Liver (tissue), 9 donors: ENCODE results near the gene RPL10. TPM values are rescaled to one million over a fixed set of nuclear protein-coding genes. Genes with fewer than 3 reads are reported as not detected.

Experiments
- DNase-seq: peaks from one replicate; pipeline ENCODE4 v3.0.0-alpha.2; 2017; ENCODE audit warnings: low spot score
- H3K27ac ChIP-seq, 2 donors: one replicate each; pipeline ENCODE4 v1.7.0; 2013; ENCODE audit warnings: inconsistent platforms in 2 of 2, low read length in 2 of 2, control low read depth in 1 of 2, low read depth in 1 of 2, mild to moderate bottlenecking in 1 of 2
- H3K27me3 ChIP-seq, 4 donors: one replicate each; pipeline versions ENCODE4 v1.6.1 to v1.7.0; 2013; ENCODE audit warnings: low read length in 3 of 4, inconsistent platforms in 1 of 4, mild to moderate bottlenecking in 1 of 4, moderate library complexity in 1 of 4; ENCODE audit not compliant: control insufficient read depth in 4 of 4, insufficient read depth in 4 of 4
- H3K36me3 ChIP-seq, 4 donors: one replicate each; pipeline versions ENCODE4 v1.6.1 to v1.7.0; 2013; ENCODE audit warnings: low read length in 3 of 4, mild to moderate bottlenecking in 3 of 4, low read depth in 1 of 4, moderate library complexity in 1 of 4; ENCODE audit not compliant: control insufficient read depth in 4 of 4, insufficient read depth in 3 of 4
- H3K4me1 ChIP-seq, 4 donors: one replicate each; pipeline versions ENCODE4 v1.6.1 to v1.7.0; 2013; ENCODE audit warnings: low read length in 3 of 4, mild to moderate bottlenecking in 3 of 4, moderate library complexity in 1 of 4; ENCODE audit not compliant: control insufficient read depth in 4 of 4, insufficient read depth in 4 of 4
- H3K4me3 ChIP-seq, 3 donors: one replicate each; pipeline versions ENCODE4 v1.6.1 to v1.7.0; 2013; ENCODE audit warnings: low read length in 3 of 3, control low read depth in 1 of 3, low read depth in 1 of 3, mild to moderate bottlenecking in 1 of 3
- H3K9ac ChIP-seq, 2 donors: one replicate each; pipeline ENCODE4 v1.7.0; 2013; ENCODE audit warnings: low read length in 2 of 2, mild to moderate bottlenecking in 2 of 2, moderate library complexity in 2 of 2, control low read depth in 1 of 2, low read depth in 1 of 2
- H3K9me3 ChIP-seq, 4 donors: one replicate each; pipeline versions ENCODE4 v1.6.1 to v1.7.0; 2013; ENCODE audit warnings: low read length in 3 of 4; ENCODE audit not compliant: control insufficient read depth in 4 of 4
- EGR1 ChIP-seq, 2 donors: IDR thresholded peaks; 2 replicates each; pipeline ENCODE4 v1.6.1; 2016 to 2018; ENCODE audit warnings: antibody characterized with exemption in 2 of 2, low read depth in 2 of 2
- FOXA1 ChIP-seq: IDR thresholded peaks from 2 replicates; pipeline ENCODE4 v1.6.1; 2016; ENCODE audit warnings: antibody characterized with exemption
- GABPA ChIP-seq, 2 donors: IDR thresholded peaks in 1 of 2; conservative IDR thresholded peaks in 1 of 2; 2 replicates each; pipeline ENCODE4 v1.6.1; 2016; ENCODE audit warnings: antibody characterized with exemption in 2 of 2, mild to moderate bottlenecking in 1 of 2, moderate library complexity in 1 of 2
- HNF4A ChIP-seq, 2 donors: conservative IDR thresholded peaks; 2 replicates each; pipeline ENCODE4 v1.6.1; 2016; ENCODE audit warnings: antibody characterized with exemption in 2 of 2, mild to moderate bottlenecking in 2 of 2
- HNF4G ChIP-seq: IDR thresholded peaks from 2 replicates; pipeline ENCODE4 v1.6.1; 2016; ENCODE audit warnings: antibody characterized with exemption
- JUND ChIP-seq, 2 donors: IDR thresholded peaks; 2 replicates each; pipeline ENCODE4 v1.6.1; 2016; ENCODE audit warnings: antibody characterized with exemption in 2 of 2
- NR2F2 ChIP-seq: IDR thresholded peaks from 2 replicates; pipeline ENCODE4 v1.6.1; 2016; ENCODE audit warnings: antibody characterized with exemption
- RXRA ChIP-seq, 2 donors: IDR thresholded peaks; 2 replicates each; pipeline ENCODE4 v1.6.1; 2017 to 2018; ENCODE audit warnings: antibody characterized with exemption in 2 of 2, mild to moderate bottlenecking in 1 of 2
- SP1 ChIP-seq: IDR thresholded peaks from 2 replicates; pipeline ENCODE4 v1.6.1; 2018; ENCODE audit warnings: antibody characterized with exemption, mild to moderate bottlenecking
- TAF1 ChIP-seq: conservative IDR thresholded peaks from 2 replicates; pipeline ENCODE4 v1.6.1; 2016; ENCODE audit warnings: antibody characterized with exemption, mild to moderate bottlenecking
- YY1 ChIP-seq: IDR thresholded peaks from 2 replicates; pipeline ENCODE4 v1.6.1; 2016; ENCODE audit warnings: antibody characterized with exemption, mild to moderate bottlenecking
- WGBS: extraction: QIAGEN DNeasy Blood & Tissue Kit; methylation state at CpG from one replicate; pipeline ENCODE4 v1.1.7; 2013; 5-methylcytosine and 5-hydroxymethylcytosine counted together
- polyA plus RNA-seq, 2 donors: library from polyadenylated mRNA; stranded (reverse) in 1 of 2; unstranded in 1 of 2; fragments of 200-250 nt in 1 of 2; fragments of >200 nt in 1 of 2; fragmentation: Nextera tagmentation in 1 of 2; extraction: Ambion mirVana in 1 of 2; gene quantifications; one replicate each; pipeline versions ENCODE4 v1.2.1 to v1.2.3, GENCODE V29; 2013 to 2015
- total RNA-seq, 2 donors: library from RNA; depleted of rRNA; stranded (reverse); fragments of >200 nt; gene quantifications; one replicate each; pipeline ENCODE4 v1.2.3, GENCODE V29; 2014
- TF ChIP-seq, protein P1 (sequence below): fragments of 150-350 bp; IDR thresholded peaks from 2 replicates; pipeline ENCODE4 v1.5.1; 2017; ENCODE audit warnings: improper control_type of control experiment, low read depth, low read length; ENCODE audit not compliant: missing input control
- TF ChIP-seq, protein P2 (sequence below): IDR thresholded peaks from 2 replicates; pipeline ENCODE4 v1.6.1; 2016; ENCODE audit warnings: antibody characterized with exemption, mild to moderate bottlenecking
- donor health status: healthy.
- donor health status: healthy.
- donor health status: healthy.
- donor health status: healthy.
- donor health status: healthy.

The RPL10 gene
- total and polyA plus RNA-seq, 4 donors, result 446 to 1,644 (median 1,423) TPM

DNA sequence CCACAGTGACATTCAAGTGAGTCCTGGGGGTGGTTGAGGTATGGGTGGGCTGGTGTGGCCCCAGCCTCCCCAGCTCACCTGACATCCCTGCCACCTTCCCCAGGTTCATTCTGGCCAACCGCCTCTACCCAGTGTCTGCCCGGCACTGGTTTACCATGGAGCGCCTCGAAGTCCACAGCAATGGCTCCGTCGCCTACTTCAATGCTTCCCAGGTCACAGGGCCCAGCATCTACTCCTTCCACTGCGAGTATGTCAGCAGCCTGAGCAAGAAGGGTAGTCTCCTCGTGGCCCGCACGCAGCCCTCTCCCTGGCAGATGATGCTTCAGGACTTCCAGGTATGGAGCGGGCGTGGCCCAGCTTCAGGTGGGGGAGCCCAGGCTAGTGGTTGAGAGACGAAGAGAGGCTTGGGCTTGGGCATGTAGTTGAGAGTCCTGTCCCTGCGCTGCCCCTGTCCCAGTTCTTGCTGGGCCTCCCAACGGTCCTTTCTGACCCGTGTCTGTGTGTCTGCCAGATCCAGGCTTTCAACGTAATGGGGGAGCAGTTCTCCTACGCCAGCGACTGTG lies 37.1 kb downstream of the RPL10 start:
- TF ChIP-seq SP1 (no peak), JUND (IDR thresholded peaks at IDR 0.05) (no peak), YY1 (no peak), EGR1 (IDR thresholded peaks at IDR 0.05; ENCODE audit: low read depth in 2 of 2) (no peak), TAF1 (no peak)
- TF ChIP-seq, protein P1, sequence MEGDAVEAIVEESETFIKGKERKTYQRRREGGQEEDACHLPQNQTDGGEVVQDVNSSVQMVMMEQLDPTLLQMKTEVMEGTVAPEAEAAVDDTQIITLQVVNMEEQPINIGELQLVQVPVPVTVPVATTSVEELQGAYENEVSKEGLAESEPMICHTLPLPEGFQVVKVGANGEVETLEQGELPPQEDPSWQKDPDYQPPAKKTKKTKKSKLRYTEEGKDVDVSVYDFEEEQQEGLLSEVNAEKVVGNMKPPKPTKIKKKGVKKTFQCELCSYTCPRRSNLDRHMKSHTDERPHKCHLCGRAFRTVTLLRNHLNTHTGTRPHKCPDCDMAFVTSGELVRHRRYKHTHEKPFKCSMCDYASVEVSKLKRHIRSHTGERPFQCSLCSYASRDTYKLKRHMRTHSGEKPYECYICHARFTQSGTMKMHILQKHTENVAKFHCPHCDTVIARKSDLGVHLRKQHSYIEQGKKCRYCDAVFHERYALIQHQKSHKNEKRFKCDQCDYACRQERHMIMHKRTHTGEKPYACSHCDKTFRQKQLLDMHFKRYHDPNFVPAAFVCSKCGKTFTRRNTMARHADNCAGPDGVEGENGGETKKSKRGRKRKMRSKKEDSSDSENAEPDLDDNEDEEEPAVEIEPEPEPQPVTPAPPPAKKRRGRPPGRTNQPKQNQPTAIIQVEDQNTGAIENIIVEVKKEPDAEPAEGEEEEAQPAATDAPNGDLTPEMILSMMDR, result no peak
- TF ChIP-seq, protein P2, sequence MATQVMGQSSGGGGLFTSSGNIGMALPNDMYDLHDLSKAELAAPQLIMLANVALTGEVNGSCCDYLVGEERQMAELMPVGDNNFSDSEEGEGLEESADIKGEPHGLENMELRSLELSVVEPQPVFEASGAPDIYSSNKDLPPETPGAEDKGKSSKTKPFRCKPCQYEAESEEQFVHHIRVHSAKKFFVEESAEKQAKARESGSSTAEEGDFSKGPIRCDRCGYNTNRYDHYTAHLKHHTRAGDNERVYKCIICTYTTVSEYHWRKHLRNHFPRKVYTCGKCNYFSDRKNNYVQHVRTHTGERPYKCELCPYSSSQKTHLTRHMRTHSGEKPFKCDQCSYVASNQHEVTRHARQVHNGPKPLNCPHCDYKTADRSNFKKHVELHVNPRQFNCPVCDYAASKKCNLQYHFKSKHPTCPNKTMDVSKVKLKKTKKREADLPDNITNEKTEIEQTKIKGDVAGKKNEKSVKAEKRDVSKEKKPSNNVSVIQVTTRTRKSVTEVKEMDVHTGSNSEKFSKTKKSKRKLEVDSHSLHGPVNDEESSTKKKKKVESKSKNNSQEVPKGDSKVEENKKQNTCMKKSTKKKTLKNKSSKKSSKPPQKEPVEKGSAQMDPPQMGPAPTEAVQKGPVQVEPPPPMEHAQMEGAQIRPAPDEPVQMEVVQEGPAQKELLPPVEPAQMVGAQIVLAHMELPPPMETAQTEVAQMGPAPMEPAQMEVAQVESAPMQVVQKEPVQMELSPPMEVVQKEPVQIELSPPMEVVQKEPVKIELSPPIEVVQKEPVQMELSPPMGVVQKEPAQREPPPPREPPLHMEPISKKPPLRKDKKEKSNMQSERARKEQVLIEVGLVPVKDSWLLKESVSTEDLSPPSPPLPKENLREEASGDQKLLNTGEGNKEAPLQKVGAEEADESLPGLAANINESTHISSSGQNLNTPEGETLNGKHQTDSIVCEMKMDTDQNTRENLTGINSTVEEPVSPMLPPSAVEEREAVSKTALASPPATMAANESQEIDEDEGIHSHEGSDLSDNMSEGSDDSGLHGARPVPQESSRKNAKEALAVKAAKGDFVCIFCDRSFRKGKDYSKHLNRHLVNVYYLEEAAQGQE, result no peak
- no peak for DNase-seq
- peaks cover 3 to 10% (median 5%) of the 10 kb centered on the region in 4 donors for H3K36me3 ChIP-seq
- no peak overlapping the region for H3K27ac ChIP-seq
- H3K4me1 ChIP-seq, result peaks cover 10 to 20% (median 14%) of the 10 kb centered on the region in 4 donors
- WGBS, result 96% methylated on average over 19 of the region's 19 CpGs
- no peaks in the 10 kb centered on the region for H3K9me3 ChIP-seq
- H3K27me3 ChIP-seq, result no peaks in the 10 kb centered on the region
- H3K4me3 ChIP-seq, result no peak overlapping the region
- no peak overlapping the region for H3K9ac ChIP-seq

DNA sequence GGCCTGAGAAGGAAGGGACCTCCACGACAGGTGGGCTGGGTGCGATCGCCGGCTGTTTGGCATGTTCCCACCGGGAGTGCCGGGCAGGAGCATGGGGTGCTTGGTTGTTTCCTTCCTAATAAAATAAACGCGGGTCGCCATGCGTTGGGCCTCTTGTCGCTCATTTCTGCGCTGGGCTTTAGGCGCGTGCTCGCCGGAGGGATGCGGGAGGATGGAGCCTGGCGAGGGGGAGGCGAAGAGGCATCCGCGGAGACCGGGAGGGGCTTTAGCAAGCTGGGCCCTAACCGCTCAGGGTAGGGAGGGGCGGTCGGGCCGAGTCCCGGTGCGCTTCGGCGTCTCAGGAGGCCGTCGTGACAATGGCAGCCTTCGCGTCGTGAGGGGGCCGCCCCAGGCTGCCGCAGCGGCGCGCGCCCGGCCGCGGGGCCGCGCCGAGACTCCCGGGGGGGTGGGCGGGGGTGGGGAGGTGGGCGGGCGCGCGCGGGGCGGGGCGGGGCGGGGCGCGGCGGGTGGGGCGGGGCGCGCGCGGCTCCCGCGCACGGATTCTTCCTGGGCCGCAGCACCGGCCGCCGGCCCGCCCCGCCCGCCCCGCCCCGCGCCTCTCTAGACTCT lies 38.3 kb downstream of the RPL10 start:
- no peak for DNase-seq
- TF ChIP-seq HNF4A (conservative IDR thresholded peaks at IDR 0.05) (no peak), NR2F2 (no peak)
- H3K9me3 ChIP-seq, result no peaks in the 10 kb centered on the region
- no peak overlapping the region for H3K9ac ChIP-seq
- no peaks in the 10 kb centered on the region for H3K27me3 ChIP-seq
- WGBS, result 17% methylated on average over 52 of the region's 78 CpGs
- peak overlapping the region; percentile 37 to 50 for H3K27ac ChIP-seq
- peaks cover 10 to 18% (median 14%) of the 10 kb centered on the region in 4 donors for H3K4me1 ChIP-seq
- H3K36me3 ChIP-seq, result peaks cover 3 to 10% (median 5%) of the 10 kb centered on the region in 4 donors
- peak overlapping the region in 2 of 3 donors; percentile 26 to 75 for H3K4me3 ChIP-seq

DNA sequence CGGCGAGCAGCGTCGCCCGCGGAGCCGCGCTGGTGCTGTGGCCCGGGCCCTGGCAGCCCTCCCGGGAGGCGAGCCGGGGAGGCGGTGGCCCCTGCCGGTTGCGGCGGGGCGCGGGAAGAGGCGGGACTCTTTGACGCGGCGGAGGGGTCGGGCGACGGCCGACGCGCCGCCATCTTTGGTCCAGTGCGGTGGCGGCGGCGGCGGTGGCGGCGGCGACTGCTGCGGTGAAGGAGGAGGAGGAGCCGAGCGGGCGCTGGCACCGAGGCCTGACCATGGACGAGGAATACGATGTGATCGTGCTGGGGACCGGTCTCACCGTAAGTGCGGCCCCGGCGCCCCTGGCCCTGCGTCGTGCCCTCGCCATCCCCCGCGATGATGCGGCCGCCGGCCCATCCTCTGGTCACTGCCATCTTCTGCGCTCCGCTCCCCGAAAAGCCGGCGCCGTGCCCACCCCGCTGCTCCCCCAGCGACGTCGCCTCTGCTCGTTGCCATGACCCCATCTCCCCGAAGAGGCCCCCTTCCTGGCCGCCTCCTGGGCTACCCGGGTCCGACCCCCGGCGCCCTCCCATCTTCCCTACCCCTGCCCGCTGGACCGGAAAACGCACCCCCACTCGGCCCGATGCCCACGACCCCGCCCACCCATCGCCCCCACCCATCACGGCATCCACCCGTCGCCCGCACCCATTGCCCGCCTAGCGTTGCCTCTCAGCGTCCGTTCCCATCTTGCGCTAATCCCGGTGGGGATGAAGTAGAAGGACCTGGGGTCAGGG lies 39.0 kb downstream of the RPL10 start, which contains the start of gene GDI1:
Gene GDI1 (plus strand): TSS at position 172 of the 770 bp plus-strand sequence. CDS start 101 bp downstream, at position 273.
- peaks cover 3 to 15% (median 6%) of the 10 kb centered on the region in 4 donors for H3K36me3 ChIP-seq
- H3K27me3 ChIP-seq, result no peaks in the 10 kb centered on the region
- H3K4me3 ChIP-seq, result peak within 1 kb of the TSS; percentile 50 to 75 (median 75)
- 1% methylated on average over 87 of the region's 93 CpGs for WGBS
- H3K9ac ChIP-seq, result no peak within 1 kb of the TSS
- H3K27ac ChIP-seq, result peak within 1 kb of the TSS; percentile 37 to 50
- DNase-seq, result peak; percentile 66
- H3K4me1 ChIP-seq, result peaks cover 10 to 18% (median 14%) of the 10 kb centered on the region in 4 donors
- no peaks in the 10 kb centered on the region for H3K9me3 ChIP-seq
- TF ChIP-seq EGR1 (IDR thresholded peaks at IDR 0.05; ENCODE audit: low read depth in 2 of 2) (no peak), SP1 (no peak), JUND (IDR thresholded peaks at IDR 0.05) (no peak), GABPA (IDR thresholded peaks at IDR 0.05 in 1 of 2, conservative IDR thresholded peaks at IDR 0.05 in 1 of 2) (no peak), HNF4G (no peak), TAF1 (no peak), NR2F2 (no peak), RXRA (IDR thresholded peaks at IDR 0.05) (no peak), FOXA1 (no peak)
- TF ChIP-seq, protein P1, result no peak
